ENCODE results near the gene HNRNPA1.

Gene HNRNPA1

DNA sequence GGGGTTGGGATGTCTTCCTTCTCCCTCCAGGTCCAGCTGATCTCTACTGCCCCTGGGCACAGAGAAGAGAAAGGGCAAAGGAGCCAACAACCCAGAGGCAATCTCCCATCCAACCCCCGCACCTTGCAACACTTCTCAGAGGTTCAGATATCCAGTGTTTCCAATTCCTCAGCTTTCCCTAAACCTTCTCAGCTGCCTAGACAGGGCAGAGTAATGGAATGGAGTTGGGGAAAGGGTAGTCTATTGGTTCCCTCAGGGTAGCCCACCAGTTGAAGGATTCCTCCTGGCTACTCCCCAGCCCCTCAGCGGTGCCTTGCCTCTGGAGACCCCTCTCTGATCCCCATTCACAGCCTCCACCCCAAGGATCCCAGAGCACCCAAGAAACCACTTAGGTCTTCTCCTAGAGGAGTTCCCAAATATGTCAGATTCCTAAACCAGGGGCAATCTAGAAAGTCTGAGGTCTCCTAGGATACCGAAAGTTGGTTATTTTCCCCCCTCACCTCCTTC lies 19.8 kb downstream of the HNRNPA1 start:
- TF ChIP-seq CTCF (IDR thresholded peaks at IDR 0.05), result no peak

GRCh38 chr12:54300732-54301427 lies 20.4 kb downstream of the HNRNPA1 start, which contains the start of gene NFE2:
TSS of gene NFE2 (minus strand) at chr12:54301015. CDS start at chr12:54295248, 5,767 bp downstream.
- no peaks in the 10 kb centered on the region for H3K36me3 Mint-ChIP-seq (ENCODE audit: low read depth)
- peaks cover 74% of the 10 kb centered on the region for H3K4me1 Mint-ChIP-seq
- H3K4me3 Mint-ChIP-seq, result peak within 1 kb of the TSS; percentile 81
- H3K27me3 Mint-ChIP-seq (ENCODE audit: low read depth, poor library complexity), result peaks cover 5% of the 10 kb centered on the region
- peak within 1 kb of the TSS; percentile 81 for H3K27ac Mint-ChIP-seq
- H3K9me3 Mint-ChIP-seq, result no peaks in the 10 kb centered on the region
- TF ChIP-seq CTCF (IDR thresholded peaks at IDR 0.05), result no peak
- peak; percentile 87 for DNase-seq

More for the DNA sequence above, 19.8 kb downstream of the HNRNPA1 start:
- peaks cover 9% of the 10 kb centered on the region for H3K27me3 Mint-ChIP-seq (ENCODE audit: low read depth, poor library complexity)
- H3K4me3 Mint-ChIP-seq, result peak overlapping the region; percentile 81
- no peaks in the 10 kb centered on the region for H3K36me3 Mint-ChIP-seq (ENCODE audit: low read depth)
- DNase-seq, result no peak
- no peaks in the 10 kb centered on the region for H3K9me3 Mint-ChIP-seq
- H3K27ac Mint-ChIP-seq, result peak overlapping the region; percentile 81
- H3K4me1 Mint-ChIP-seq, result peaks cover 80% of the 10 kb centered on the region

DNA sequence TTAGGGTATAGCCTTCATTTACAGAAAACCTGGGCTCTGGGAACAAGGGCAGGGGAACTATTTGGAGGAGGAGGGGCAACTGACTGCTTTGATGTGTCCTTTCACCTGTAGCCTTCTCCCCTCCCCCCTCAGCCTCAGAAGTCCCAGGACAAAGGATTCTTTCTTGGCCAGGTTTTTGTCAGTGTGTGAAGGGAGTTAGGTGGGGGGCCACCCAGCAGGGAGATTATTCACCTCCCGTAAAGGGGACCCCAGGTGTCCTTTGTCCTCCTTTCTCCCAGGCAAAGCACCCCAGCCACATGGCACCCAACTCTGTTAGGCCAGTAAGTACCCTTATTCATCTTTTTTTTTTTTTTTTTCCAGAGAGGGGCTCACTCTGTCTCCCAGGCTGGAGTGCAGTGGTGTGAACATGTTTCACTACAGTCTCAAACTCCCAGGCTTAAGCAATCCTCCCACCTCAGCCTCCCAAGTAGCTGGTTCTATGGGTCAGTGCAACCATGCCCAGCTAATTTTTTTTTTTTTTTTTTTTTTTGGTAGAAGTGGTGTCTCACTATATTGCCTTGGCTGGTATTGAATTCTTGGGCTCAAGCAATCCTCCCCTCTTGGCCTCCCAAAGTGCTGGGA lies 21.0 kb downstream of the HNRNPA1 start:
- Mint-ChIP-seq H3K36me3 (ENCODE audit: low read depth) (no peaks in the 10 kb centered on the region), H3K27me3 (ENCODE audit: low read depth, poor library complexity) (peaks cover 5% of the 10 kb centered on the region), H3K4me3 (peak overlapping the region; percentile 49), H3K27ac (no peak overlapping the region), H3K9me3 (no peaks in the 10 kb centered on the region), H3K4me1 (peaks cover 70% of the 10 kb centered on the region)
- no peak for DNase-seq
- no peak for TF ChIP-seq CTCF (IDR thresholded peaks at IDR 0.05)

DNA sequence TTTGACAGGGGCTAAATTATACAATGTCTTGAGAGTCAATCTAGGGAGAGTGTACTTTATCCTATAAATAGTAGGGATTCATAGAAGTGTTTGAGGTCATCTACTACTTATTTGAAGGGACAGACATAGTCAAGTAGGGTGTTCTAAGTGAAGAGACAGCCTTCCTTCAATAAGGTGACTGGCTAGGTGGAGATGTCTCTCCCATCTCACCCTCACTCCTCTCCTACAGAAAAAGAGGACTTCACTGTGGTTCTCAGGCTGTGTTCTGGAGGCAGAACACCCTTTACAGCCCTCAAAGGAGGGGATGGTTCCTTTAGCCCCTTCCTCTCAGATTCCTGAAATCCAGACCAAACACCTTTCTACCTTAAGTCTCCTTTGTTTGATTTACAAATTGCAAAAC lies 23.1 kb downstream of the HNRNPA1 start:
- Mint-ChIP-seq H3K4me1 (peaks cover 58% of the 10 kb centered on the region), H3K27ac (no peak overlapping the region), H3K27me3 (ENCODE audit: low read depth, poor library complexity) (peaks cover 9% of the 10 kb centered on the region), H3K9me3 (no peaks in the 10 kb centered on the region), H3K36me3 (ENCODE audit: low read depth) (no peaks in the 10 kb centered on the region), H3K4me3 (no peak overlapping the region)
- DNase-seq, result no peak
- no peak for TF ChIP-seq CTCF (IDR thresholded peaks at IDR 0.05)

- no peaks in the 10 kb centered on the region for H3K36me3 Mint-ChIP-seq (ENCODE audit: low read depth)
- TF ChIP-seq CTCF (IDR thresholded peaks at IDR 0.05), result no peak
- DNase-seq, result no peak
Measured at GRCh38 chr12:54304187-54304810, 23.8 kb downstream of the HNRNPA1 start.

More at GRCh38 chr12:54304187-54304810, 23.8 kb downstream of the HNRNPA1 start:
- Mint-ChIP-seq H3K9me3 (no peaks in the 10 kb centered on the region), H3K4me3 (no peak overlapping the region), H3K27me3 (ENCODE audit: low read depth, poor library complexity) (peaks cover 9% of the 10 kb centered on the region), H3K27ac (no peak overlapping the region), H3K4me1 (peaks cover 53% of the 10 kb centered on the region)

Measured in nephron progenitor cell (in vitro differentiated cells).